NCI-H774 (cell line): ENCODE measurements around the gene TRPC5OS.
A peak's percentile ranks its signal among the peaks of the same experiment; 100 is the strongest.

Experiments used
- DNase-seq: peaks from one replicate; lab custom pipeline; 2025; lab: John Stamatoyannopoulos, UW

Gene TRPC5OS

GRCh38 chrX:111896148-111896547 lies 20.2 kb downstream of the TRPC5OS start:
- DNase-seq, result no peak

- peak; percentile 6 for DNase-seq
Measured at GRCh38 chrX:111914398-111915090, 38.6 kb downstream of the TRPC5OS start.

GRCh38 chrX:111917591-111917990 lies 41.6 kb downstream of the TRPC5OS start:
- DNase-seq, result no peak

DNA sequence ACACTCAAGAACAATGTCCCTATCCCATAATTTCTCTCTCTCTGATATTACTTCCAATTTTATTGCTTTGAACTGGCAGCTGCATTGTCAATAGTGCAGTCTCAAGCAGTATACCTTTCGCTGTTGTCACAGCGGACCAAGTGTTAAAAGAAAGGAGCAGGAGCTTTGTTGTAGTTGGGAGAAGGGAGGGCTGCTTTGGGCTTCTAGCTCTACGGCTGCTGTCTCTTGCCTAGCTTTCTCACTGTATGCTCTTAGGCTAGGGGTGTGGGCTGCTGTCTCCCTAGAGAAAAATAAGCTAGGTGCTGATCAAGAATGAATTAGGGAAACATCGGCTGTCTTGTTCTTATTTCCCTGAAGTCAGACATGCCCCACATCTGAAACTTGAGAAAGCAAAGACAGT lies 52.5 kb downstream of the TRPC5OS start:
- DNase-seq, result no peak
